WTC11 (cell line): ENCODE results near the gene TMEM259. TPM values are rescaled to one million over a fixed set of nuclear protein-coding genes. Genes with fewer than 3 reads are reported as not detected.

Source experiments
- ATAC-seq: fragments of 200-7000 bp; cut with Tn5 transposase; 2 replicates; pipeline ENCODE4 v1.10.0; 2021; ENCODE audit warnings: mild to moderate bottlenecking, moderate library complexity
- CTCF ChIA-PET: fragments of 300-600 bp; sonication (Branson Sonifier 250); formaldehyde crosslinking; loops from one replicate; lab custom pipeline; 2021; ENCODE audit warnings: antibody characterized with exemption; lab: Charles Lee
- POLR2A ChIA-PET: fragments of 350-600 bp; sonication (Branson Sonifier 250); formaldehyde crosslinking; loops from one replicate; lab custom pipeline; 2021; ENCODE audit warnings: antibody characterized with exemption; lab: Charles Lee
- DNase-seq: peaks from one replicate; pipeline ENCODE4 v3.0.0; 2021; ENCODE audit warnings: low spot score
- H3K27ac Mint-ChIP-seq: 2 replicates; pipeline ENCODE4 v1.8.0; 2021; ENCODE audit warnings: mixed read lengths
- H3K27me3 Mint-ChIP-seq: 2 replicates; pipeline ENCODE4 v1.8.0; 2021; ENCODE audit warnings: low read depth, mild to moderate bottlenecking, moderate library complexity, mixed read lengths
- H3K36me3 Mint-ChIP-seq: 2 replicates; pipeline ENCODE4 v1.8.0; 2021; ENCODE audit warnings: mixed read lengths
- H3K4me1 Mint-ChIP-seq: 2 replicates; pipeline ENCODE4 v1.8.0; 2022; ENCODE audit warnings: mixed read lengths
- H3K4me3 Mint-ChIP-seq: 2 replicates; pipeline ENCODE4 v1.8.0; 2021; ENCODE audit warnings: mild to moderate bottlenecking, moderate library complexity, mixed read lengths
- H3K9me3 Mint-ChIP-seq: 2 replicates; pipeline ENCODE4 v1.8.0; 2021; ENCODE audit warnings: mixed read lengths
- EMX1 ChIP-seq: fragments of 250-450 bp; sonication (Bioruptor Pico); IDR thresholded peaks from 2 replicates; pipeline ENCODE4 v1.8.0; 2021; ENCODE audit warnings: mild to moderate bottlenecking
- FOXK1 ChIP-seq: sonication (generic); formaldehyde crosslinking; IDR thresholded peaks from 2 replicates; pipeline ENCODE4 v1.8.0; 2022; ENCODE audit warnings: mild to moderate bottlenecking, moderate library complexity, missing genetic modification reagents
- NFYB ChIP-seq: sonication (generic); formaldehyde crosslinking; conservative IDR thresholded peaks from 2 replicates; pipeline ENCODE4 v1.8.0; 2022; ENCODE audit warnings: low read depth, missing genetic modification reagents
- NR3C1 ChIP-seq: sonication (generic); formaldehyde crosslinking; conservative IDR thresholded peaks from 2 replicates; pipeline ENCODE4 v1.8.1; 2023; ENCODE audit warnings: low read depth, mild to moderate bottlenecking, missing genetic modification reagents
- SP1 ChIP-seq: sonication (generic); formaldehyde crosslinking; conservative IDR thresholded peaks from 2 replicates; pipeline ENCODE4 v1.8.1; 2022; ENCODE audit warnings: missing genetic modification reagents
- TP53 ChIP-seq: sonication (generic); formaldehyde crosslinking; IDR thresholded peaks from 2 replicates; pipeline ENCODE4 v1.8.1; 2023; ENCODE audit warnings: mild to moderate bottlenecking, missing genetic modification reagents
- ZNF138 ChIP-seq: sonication (generic); formaldehyde crosslinking; conservative IDR thresholded peaks from 2 replicates; pipeline ENCODE4 v1.8.1; 2022; ENCODE audit warnings: mild to moderate bottlenecking, moderate library complexity, missing genetic modification reagents
- ZNF423 ChIP-seq: fragments of 250-450 bp; sonication (Bioruptor Pico); IDR thresholded peaks from 2 replicates; pipeline ENCODE4 v2.1.2; 2022; ENCODE audit warnings: mild to moderate bottlenecking, moderate library complexity
- ZNF671 ChIP-seq: fragments of 250-450 bp; sonication (Bioruptor Pico); IDR thresholded peaks from 2 replicates; pipeline ENCODE4 v1.8.0; 2021; ENCODE audit warnings: mild to moderate bottlenecking
- total RNA-seq: library from RNA; stranded (reverse); gene quantifications from 3 replicates; pipeline ENCODE4 v1.2.3, GENCODE V29; 2021
- TF ChIP-seq, protein P1 (sequence below): fragments of 250-450 bp; sonication (Bioruptor Pico); IDR thresholded peaks from 2 replicates; pipeline ENCODE4 v1.9.0; 2021; ENCODE audit warnings: mild to moderate bottlenecking
- TF ChIP-seq, protein P2 (sequence below): fragments of 200-600 bp; IDR thresholded peaks from 2 replicates; pipeline ENCODE4 v1.8.0; 2022; ENCODE audit warnings: antibody characterized with exemption
- TF ChIP-seq, protein P3 (sequence below): fragments of 250-450 bp; sonication (Bioruptor Pico); IDR thresholded peaks from 2 replicates; pipeline ENCODE4 v1.9.0; 2021; ENCODE audit warnings: mild to moderate bottlenecking, borderline replicate concordance
- TF ChIP-seq, protein P4 (sequence below): sonication (generic); formaldehyde crosslinking; IDR thresholded peaks from 2 replicates; pipeline ENCODE4 v1.8.0; 2022; ENCODE audit warnings: mild to moderate bottlenecking, missing genetic modification reagents

Gene TMEM259
- total RNA-seq, 1 experiment from 2014 or later = 202 TPM

DNA sequence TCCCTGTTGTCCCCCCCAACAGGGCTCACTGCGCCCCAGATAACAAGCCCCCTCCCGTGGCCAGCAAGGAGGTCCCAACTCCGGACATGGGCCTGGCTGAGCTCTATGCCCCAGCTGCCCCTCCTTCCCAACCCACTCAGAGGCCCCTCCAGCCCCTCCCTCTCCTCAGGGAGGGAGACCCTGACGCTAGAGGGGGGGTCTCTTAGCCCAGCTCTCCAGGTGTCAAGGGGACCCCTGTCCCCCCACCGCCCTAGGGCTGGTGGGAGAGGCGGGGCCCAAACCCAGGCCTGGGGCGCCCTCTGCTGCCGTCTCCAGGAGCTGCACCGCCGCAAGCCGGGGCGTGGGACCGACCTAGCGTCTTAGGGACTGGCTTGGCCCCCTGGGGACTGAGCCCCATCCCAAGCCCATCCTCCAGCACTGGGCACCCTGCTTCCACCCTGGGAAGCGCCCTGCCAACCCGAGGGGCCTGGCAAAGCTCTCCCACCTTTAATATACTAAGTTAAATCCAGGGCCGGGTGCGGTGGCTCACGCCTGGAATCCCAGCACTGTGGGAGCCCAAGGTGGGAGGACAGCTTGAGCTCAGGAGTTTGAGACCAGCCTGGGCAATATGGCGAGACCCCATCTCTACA, 19.3 kb downstream of the TMEM259 start (continued):
- TF ChIP-seq, protein P1, sequence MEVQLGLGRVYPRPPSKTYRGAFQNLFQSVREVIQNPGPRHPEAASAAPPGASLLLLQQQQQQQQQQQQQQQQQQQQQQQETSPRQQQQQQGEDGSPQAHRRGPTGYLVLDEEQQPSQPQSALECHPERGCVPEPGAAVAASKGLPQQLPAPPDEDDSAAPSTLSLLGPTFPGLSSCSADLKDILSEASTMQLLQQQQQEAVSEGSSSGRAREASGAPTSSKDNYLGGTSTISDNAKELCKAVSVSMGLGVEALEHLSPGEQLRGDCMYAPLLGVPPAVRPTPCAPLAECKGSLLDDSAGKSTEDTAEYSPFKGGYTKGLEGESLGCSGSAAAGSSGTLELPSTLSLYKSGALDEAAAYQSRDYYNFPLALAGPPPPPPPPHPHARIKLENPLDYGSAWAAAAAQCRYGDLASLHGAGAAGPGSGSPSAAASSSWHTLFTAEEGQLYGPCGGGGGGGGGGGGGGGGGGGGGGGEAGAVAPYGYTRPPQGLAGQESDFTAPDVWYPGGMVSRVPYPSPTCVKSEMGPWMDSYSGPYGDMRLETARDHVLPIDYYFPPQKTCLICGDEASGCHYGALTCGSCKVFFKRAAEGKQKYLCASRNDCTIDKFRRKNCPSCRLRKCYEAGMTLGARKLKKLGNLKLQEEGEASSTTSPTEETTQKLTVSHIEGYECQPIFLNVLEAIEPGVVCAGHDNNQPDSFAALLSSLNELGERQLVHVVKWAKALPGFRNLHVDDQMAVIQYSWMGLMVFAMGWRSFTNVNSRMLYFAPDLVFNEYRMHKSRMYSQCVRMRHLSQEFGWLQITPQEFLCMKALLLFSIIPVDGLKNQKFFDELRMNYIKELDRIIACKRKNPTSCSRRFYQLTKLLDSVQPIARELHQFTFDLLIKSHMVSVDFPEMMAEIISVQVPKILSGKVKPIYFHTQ = no peak
- TF ChIP-seq, protein P2, sequence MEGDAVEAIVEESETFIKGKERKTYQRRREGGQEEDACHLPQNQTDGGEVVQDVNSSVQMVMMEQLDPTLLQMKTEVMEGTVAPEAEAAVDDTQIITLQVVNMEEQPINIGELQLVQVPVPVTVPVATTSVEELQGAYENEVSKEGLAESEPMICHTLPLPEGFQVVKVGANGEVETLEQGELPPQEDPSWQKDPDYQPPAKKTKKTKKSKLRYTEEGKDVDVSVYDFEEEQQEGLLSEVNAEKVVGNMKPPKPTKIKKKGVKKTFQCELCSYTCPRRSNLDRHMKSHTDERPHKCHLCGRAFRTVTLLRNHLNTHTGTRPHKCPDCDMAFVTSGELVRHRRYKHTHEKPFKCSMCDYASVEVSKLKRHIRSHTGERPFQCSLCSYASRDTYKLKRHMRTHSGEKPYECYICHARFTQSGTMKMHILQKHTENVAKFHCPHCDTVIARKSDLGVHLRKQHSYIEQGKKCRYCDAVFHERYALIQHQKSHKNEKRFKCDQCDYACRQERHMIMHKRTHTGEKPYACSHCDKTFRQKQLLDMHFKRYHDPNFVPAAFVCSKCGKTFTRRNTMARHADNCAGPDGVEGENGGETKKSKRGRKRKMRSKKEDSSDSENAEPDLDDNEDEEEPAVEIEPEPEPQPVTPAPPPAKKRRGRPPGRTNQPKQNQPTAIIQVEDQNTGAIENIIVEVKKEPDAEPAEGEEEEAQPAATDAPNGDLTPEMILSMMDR = peak; percentile 81
- no peak for TF ChIP-seq TP53
- TF ChIP-seq, all 79 proteins: peak for 4

DNA sequence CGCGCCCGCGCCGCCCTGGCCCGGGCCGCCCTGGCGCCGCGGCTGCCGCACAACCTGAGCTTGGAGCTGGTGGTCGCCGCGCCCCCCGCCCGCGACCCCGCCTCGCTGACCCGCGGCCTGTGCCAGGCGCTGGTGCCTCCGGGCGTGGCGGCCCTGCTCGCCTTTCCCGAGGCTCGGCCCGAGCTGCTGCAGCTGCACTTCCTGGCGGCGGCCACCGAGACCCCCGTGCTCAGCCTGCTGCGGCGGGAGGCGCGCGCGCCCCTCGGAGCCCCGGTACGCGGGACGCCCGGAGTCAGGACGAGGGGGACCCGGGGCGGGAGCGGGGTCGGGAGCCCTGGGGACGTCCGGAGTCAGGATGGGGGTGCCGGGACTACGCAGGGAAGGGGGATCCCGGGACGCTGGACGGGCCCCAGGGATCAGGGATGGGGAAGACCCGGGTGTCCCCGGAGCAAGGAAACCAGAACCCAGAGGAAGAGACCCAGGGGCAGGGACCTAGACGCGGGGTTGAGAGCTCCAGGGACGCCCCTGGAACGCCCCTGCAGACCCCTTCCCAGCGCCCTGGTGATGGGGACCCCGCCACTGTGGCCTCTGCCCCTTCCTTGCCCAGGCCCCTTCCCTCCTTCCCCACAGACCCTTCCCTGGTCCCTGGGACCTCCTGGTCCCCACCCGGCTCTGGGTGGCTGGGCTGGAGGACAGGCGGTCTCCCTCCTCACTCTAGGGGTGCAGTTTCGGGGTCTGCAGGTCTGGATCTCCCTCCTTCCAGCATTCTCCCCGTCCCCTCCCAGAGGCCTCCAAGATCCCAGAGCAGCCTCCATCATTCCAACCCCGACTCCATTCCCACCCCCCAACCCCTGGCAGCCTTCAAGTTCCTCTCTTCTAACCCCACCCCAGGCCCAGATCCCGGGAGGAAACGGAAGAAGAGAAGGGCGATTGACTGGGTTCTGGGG, 20.1 kb downstream of the TMEM259 start:
- Mint-ChIP-seq H3K27ac (no peak overlapping the region), H3K9me3 (no peaks in the 10 kb centered on the region), H3K27me3 (peaks cover 49% of the 10 kb centered on the region), H3K4me3 (peak overlapping the region; percentile 64), H3K4me1 (peaks cover 5% of the 10 kb centered on the region; the same call in 1 of the 2 replicates), H3K36me3 (no peaks in the 10 kb centered on the region)
- DNase-seq = no peak
- ChIA-PET CTCF (interaction anchor here (0.9 to 1.6 kb wide), 9 partner anchors 18 to 220 kb away, joined by 3 to 4 read pairs (median 3); no protein-coding TSS in a partner anchor), POLR2A (no interaction called here)
- TF ChIP-seq NFYB (CRISPR knock-in tag) = no peak
- TF ChIP-seq NR3C1 = no peak
- TF ChIP-seq EMX1 (CRISPR knock-in tag) = no peak
- TF ChIP-seq, protein P3, sequence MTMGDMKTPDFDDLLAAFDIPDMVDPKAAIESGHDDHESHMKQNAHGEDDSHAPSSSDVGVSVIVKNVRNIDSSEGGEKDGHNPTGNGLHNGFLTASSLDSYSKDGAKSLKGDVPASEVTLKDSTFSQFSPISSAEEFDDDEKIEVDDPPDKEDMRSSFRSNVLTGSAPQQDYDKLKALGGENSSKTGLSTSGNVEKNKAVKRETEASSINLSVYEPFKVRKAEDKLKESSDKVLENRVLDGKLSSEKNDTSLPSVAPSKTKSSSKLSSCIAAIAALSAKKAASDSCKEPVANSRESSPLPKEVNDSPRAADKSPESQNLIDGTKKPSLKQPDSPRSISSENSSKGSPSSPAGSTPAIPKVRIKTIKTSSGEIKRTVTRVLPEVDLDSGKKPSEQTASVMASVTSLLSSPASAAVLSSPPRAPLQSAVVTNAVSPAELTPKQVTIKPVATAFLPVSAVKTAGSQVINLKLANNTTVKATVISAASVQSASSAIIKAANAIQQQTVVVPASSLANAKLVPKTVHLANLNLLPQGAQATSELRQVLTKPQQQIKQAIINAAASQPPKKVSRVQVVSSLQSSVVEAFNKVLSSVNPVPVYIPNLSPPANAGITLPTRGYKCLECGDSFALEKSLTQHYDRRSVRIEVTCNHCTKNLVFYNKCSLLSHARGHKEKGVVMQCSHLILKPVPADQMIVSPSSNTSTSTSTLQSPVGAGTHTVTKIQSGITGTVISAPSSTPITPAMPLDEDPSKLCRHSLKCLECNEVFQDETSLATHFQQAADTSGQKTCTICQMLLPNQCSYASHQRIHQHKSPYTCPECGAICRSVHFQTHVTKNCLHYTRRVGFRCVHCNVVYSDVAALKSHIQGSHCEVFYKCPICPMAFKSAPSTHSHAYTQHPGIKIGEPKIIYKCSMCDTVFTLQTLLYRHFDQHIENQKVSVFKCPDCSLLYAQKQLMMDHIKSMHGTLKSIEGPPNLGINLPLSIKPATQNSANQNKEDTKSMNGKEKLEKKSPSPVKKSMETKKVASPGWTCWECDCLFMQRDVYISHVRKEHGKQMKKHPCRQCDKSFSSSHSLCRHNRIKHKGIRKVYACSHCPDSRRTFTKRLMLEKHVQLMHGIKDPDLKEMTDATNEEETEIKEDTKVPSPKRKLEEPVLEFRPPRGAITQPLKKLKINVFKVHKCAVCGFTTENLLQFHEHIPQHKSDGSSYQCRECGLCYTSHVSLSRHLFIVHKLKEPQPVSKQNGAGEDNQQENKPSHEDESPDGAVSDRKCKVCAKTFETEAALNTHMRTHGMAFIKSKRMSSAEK (CRISPR knock-in tag) = no peak
- TF ChIP-seq SP1 (CRISPR knock-in tag) = 0 out of 2 replicates have a peak, but pooled peaks have one; percentile 6
- peak; percentile 5 for ATAC-seq

DNA sequence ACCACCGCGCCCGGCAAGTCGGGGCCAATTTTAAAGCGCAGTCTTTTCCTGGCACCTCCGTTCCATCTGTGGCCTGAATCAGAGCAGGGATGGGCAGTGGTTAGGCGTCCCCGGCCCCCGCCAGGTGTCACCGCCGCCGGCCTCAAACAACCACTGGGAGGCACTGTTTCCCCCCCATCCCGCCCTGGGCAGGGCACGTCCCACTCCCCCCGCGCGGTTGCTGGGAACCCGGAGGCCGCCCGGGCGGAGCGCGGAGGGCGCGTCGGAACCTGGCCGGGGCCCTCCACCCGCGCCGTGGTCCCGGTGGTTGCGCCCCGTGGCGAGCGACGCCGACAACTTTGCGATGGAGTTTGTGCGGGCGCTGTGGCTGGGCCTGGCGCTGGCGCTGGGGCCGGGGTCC, 20.8 kb downstream of the TMEM259 start, which contains the start of gene GRIN3B:
GRIN3B (plus strand) TSS at position 325 of the 400 bp plus-strand sequence; CDS start at position 344, 19 bp downstream.
- Mint-ChIP-seq H3K4me1 (peaks cover 5% of the 10 kb centered on the region; the same call in 1 of the 2 replicates), H3K9me3 (no peaks in the 10 kb centered on the region), H3K4me3 (peak within 1 kb of the TSS; percentile 64), H3K27me3 (peaks cover 49% of the 10 kb centered on the region), H3K36me3 (no peaks in the 10 kb centered on the region), H3K27ac (no peak within 1 kb of the TSS)
- ATAC-seq (peak; percentile 51), DNase-seq (peak; percentile 90)
- ChIA-PET CTCF (interaction anchor here (1.1 to 1.7 kb wide), 4 partner anchors 19 to 244 kb away, joined by 3 to 4 read pairs (median 3); no protein-coding TSS in a partner anchor), POLR2A (no interaction called here)
- TF ChIP-seq, protein P3 (CRISPR knock-in tag) = no peak
- TF ChIP-seq FOXK1 (0 out of 2 replicates have a peak, but pooled peaks have one; percentile 14), ZNF423 (CRISPR knock-in tag) (no peak), ZNF138 (CRISPR knock-in tag) (no peak), ZNF671 (no peak)
- TF ChIP-seq, protein P4, sequence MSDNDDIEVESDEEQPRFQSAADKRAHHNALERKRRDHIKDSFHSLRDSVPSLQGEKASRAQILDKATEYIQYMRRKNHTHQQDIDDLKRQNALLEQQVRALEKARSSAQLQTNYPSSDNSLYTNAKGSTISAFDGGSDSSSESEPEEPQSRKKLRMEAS (CRISPR knock-in tag) = no peak
